Activated T-helper 17 cell treated with anti-CD3 and anti-CD28 coated beads, Interleukin-2, amount 50 U/mL, for 72 hours (primary cell): ENCODE data around the gene ANKS4B. TPM values are rescaled to one million over a fixed set of nuclear protein-coding genes. Genes with fewer than 3 reads are reported as not detected.
"Not testable (repeated sequence)": the region's sequence is repeated elsewhere in the genome, so short reads cannot be mapped to it uniquely, and the experiment has no call there.

Source experiments
- ATAC-seq: fragments of 150-1000 bp; cut with Tn5 transposase; replicated peaks from 2 replicates; pipeline ENCODE4 v1.10.0; 2021; ENCODE audit warnings: mild to moderate bottlenecking, moderate library complexity
- H3K27ac Mint-ChIP-seq: one replicate; pipeline ENCODE4 v1.8.0; 2022; ENCODE audit warnings: mixed read lengths
- H3K27me3 Mint-ChIP-seq: one replicate; pipeline ENCODE4 v1.8.0; 2022; ENCODE audit warnings: mixed read lengths
- H3K36me3 Mint-ChIP-seq: one replicate; pipeline ENCODE4 v1.8.0; 2022; ENCODE audit warnings: low read depth, mild to moderate bottlenecking, mixed read lengths
- H3K4me1 Mint-ChIP-seq: one replicate; pipeline ENCODE4 v1.8.0; 2022; ENCODE audit warnings: mixed read lengths
- H3K4me3 Mint-ChIP-seq: one replicate; pipeline ENCODE4 v1.8.0; 2022; ENCODE audit warnings: mild to moderate bottlenecking, mixed read lengths
- H3K9me3 Mint-ChIP-seq: one replicate; pipeline ENCODE4 v1.8.0; 2022; ENCODE audit warnings: mixed read lengths
- total RNA-seq, 2 donors: library from RNA; stranded (reverse); gene quantifications; one replicate each; pipeline ENCODE4 v1.2.3, GENCODE V29; 2022

ANKS4B gene
- total RNA-seq, 2 donors from 2014 or later: not detected

DNA sequence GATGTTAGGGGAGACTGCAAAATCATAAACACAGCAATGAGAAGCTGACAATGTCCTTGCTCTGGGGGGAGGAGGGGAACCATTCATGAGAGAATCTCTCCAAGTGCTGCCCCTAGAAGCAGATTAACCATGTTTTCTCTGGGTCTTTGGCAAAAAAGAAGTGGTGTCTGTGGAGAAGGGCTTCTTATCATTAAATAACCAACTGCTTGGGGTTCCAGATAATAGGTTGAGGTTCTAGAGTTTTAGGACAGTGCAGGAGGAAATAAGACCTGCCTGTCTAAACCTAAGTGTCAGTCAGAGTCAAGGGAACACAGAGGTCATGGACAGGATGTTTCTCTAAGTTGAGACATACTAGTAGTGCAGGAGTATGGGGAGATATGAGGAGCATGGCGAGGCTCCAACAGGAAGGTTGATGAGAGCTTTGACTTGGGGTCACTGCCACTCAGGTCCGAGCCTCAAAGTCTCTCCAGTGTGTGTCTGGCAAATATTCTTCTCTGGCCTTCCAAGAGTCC is 5.1 kb upstream of the ANKS4B start:
- H3K4me1 Mint-ChIP-seq: peaks cover 5% of the 10 kb centered on the region
- ATAC-seq: no peak
- peaks cover 60% of the 10 kb centered on the region for H3K27me3 Mint-ChIP-seq
- no peak overlapping the region for H3K27ac Mint-ChIP-seq
- no peaks in the 10 kb centered on the region for H3K9me3 Mint-ChIP-seq
- no peaks in the 10 kb centered on the region for H3K36me3 Mint-ChIP-seq
- no peak overlapping the region for H3K4me3 Mint-ChIP-seq

DNA sequence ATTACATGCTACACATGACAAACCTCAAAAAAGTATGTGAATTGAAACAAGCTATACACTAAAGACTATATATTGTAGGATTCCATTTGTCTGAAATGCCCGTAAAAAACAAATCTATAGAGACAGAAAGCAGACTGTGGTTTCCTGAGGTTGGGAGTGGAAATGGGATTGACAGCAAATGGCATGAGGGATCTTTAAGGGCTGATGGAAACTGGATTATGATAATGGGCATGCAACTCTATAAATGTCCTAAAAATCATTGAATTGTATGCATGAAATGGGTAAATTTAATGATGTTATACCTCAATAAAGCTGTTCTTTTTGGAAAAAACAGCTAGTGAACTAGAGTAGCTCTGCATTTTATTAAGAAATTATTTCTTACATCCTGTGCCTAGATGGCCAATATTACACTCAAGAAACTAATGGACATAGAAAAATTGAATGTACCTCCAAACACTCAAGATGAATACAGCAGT is 416 bp upstream of the ANKS4B start:
- Mint-ChIP-seq H3K27me3 (peaks cover 60% of the 10 kb centered on the region), H3K27ac (no peak overlapping the region), H3K36me3 (no peaks in the 10 kb centered on the region), H3K4me3 (no peak overlapping the region), H3K9me3 (no peaks in the 10 kb centered on the region), H3K4me1 (no peaks in the 10 kb centered on the region)
- ATAC-seq: no peak

DNA sequence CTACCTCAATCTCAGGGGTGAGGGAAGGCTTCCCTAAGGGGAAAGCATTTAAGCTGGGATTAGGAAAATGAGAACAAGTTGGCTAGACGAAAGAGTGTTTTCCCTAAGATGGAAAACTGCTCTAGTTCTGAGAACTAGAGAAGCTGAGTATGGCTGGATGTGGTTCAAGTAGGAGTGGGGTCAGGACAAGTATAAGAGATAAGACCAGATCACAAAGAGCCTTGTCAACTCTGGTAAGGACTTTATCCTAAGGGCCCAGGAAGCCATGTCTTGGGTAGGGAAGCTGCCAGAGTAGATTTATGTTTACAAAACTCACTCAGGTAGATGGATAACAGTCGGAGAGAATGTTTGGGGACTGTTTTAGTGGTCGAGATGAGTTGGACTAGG is 1.7 kb downstream of the ANKS4B start:
- ATAC-seq: no peak
- H3K4me1 Mint-ChIP-seq: no peaks in the 10 kb centered on the region
- H3K9me3 Mint-ChIP-seq: no peaks in the 10 kb centered on the region

DNA sequence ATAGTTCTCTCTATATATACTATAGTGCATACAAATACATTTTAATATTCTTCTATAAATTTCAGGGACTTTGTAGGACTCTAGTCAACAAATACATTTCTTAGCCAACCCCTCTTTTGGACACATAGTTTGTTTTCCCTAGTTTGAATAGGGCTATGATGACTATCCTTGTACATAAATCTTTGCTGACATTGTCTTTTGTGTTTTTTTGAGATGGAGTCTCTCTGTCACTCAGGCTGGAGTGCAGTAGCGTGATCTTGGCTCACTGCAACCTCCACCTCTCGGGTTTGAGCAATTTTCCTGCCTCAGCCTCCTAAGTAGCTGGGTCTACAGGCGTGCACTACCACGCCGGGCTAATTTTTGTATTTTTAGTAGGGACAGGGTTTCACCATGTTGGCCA is 3.3 kb downstream of the ANKS4B start:
- no peaks in the 10 kb centered on the region for H3K4me1 Mint-ChIP-seq
- peaks cover 35% of the 10 kb centered on the region for H3K27me3 Mint-ChIP-seq
- no peak for ATAC-seq
- H3K27ac Mint-ChIP-seq: no peak overlapping the region
- H3K36me3 Mint-ChIP-seq: no peaks in the 10 kb centered on the region
- no peak overlapping the region for H3K4me3 Mint-ChIP-seq
- H3K9me3 Mint-ChIP-seq: no peaks in the 10 kb centered on the region

More for the DNA sequence above, 1.7 kb downstream of the ANKS4B start:
- H3K4me3 Mint-ChIP-seq: no peak overlapping the region
- H3K27ac Mint-ChIP-seq: no peak overlapping the region
- H3K27me3 Mint-ChIP-seq: peaks cover 44% of the 10 kb centered on the region
- no peaks in the 10 kb centered on the region for H3K36me3 Mint-ChIP-seq

DNA sequence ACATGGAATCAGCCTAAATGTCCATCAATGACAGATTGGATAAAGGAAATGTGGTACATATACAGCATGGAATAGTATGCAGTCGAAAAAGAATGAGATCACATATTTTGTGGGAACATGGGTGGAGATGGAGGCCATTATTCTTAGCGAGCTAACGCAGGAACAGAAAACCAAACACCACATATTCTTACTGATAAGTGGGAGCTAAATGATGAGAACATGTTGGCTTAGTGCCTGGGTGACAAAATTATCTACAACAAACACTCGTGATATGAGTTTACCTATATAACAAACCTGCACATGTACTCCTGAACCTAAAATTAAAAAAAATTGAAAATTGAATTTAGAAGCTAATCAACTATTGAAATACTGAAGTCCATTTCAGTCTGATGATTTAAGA is 6.1 kb downstream of the ANKS4B start:
- no peak overlapping the region for H3K4me3 Mint-ChIP-seq
- H3K36me3 Mint-ChIP-seq: no peaks in the 10 kb centered on the region
- no peak for ATAC-seq
- no peaks in the 10 kb centered on the region for H3K4me1 Mint-ChIP-seq
- peaks cover 14% of the 10 kb centered on the region for H3K27me3 Mint-ChIP-seq
- H3K9me3 Mint-ChIP-seq: no peaks in the 10 kb centered on the region
- H3K27ac Mint-ChIP-seq: no peak overlapping the region

DNA sequence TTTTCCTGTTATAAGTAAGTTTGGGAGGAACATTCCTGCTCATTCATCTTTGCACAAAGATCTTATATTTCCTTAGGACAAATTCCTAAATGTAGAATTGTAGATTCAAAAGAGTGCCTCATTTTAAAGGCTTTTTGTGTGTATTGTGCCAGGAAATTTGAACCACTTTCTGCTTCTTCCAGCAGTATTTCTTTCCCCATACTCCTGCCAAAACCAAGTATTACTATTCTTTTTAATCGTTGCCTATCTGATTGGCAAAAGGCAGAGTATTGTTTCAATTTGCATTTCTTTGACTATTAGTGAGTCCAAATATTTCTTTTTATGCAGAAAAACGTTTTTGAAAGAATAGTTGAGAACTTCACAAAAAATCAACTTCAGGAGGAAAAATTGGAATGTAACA is 9.3 kb downstream of the ANKS4B start:
- Mint-ChIP-seq H3K36me3 (no peaks in the 10 kb centered on the region), H3K27me3 (peaks cover 10% of the 10 kb centered on the region), H3K27ac (no peak overlapping the region), H3K4me3 (no peak overlapping the region), H3K4me1 (no peaks in the 10 kb centered on the region), H3K9me3 (no peaks in the 10 kb centered on the region)
- ATAC-seq: no peak

DNA sequence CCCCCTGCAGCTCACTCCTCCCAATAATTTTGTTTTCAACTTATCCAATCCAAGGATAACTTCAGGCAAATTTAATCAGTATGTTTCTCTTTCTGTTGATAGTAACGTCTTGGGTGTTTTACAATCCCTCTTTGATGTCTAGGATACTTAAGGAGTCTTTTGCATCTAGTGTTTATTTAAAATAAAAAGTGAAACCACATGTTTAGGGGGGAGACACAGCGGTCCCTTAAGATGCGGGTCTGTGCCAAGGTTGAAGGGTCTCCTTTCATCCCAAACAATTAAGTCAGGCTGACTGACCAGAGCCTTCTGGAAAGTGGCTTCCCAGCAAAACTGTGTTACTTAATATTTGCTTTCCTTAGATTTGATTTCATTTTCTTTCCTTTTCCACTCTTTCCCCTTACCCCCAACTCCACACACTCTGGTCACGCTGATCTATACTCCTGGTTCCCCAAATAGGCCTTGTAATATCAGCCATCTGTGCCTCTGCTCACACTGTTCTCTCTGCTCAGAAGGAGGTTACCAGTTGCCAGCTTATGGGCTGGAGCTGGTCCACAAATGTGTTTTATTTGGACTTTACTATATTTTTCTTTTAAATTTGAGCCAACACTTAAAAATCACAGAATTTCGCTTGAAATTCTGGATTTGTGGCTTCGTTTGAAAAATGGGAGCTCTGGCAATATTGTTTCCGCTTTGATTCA is 11.2 kb downstream of the ANKS4B start:
- ATAC-seq: no peak
- no peaks in the 10 kb centered on the region for H3K36me3 Mint-ChIP-seq
- no peak overlapping the region for H3K27ac Mint-ChIP-seq
- peaks cover 13% of the 10 kb centered on the region for H3K27me3 Mint-ChIP-seq
- H3K9me3 Mint-ChIP-seq: no peaks in the 10 kb centered on the region
- H3K4me1 Mint-ChIP-seq: no peaks in the 10 kb centered on the region
- no peak overlapping the region for H3K4me3 Mint-ChIP-seq

DNA sequence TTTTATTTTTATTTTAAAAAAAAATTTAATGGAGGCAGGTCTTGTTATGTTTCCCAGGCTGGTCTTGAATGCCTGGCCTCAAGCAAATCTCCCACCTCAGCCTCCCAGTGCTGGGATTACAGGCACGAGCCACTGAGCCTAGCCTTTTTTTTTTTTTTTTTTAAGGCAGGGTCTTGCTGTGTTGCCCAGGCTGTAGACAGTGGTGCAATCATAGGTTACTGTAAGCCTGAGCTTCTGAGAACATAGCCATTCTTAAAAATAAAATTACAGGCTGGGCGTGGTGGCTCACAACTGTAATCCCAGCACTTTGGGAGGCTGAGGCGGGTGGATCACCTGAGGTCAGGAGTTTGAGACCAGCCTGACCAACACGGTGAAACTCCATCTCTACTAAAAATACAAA is 14.7 kb downstream of the ANKS4B start:
- not testable (repeated sequence) for H3K4me1 Mint-ChIP-seq, H3K4me3 Mint-ChIP-seq
- peaks cover 23% of the 10 kb centered on the region for H3K27me3 Mint-ChIP-seq

DNA sequence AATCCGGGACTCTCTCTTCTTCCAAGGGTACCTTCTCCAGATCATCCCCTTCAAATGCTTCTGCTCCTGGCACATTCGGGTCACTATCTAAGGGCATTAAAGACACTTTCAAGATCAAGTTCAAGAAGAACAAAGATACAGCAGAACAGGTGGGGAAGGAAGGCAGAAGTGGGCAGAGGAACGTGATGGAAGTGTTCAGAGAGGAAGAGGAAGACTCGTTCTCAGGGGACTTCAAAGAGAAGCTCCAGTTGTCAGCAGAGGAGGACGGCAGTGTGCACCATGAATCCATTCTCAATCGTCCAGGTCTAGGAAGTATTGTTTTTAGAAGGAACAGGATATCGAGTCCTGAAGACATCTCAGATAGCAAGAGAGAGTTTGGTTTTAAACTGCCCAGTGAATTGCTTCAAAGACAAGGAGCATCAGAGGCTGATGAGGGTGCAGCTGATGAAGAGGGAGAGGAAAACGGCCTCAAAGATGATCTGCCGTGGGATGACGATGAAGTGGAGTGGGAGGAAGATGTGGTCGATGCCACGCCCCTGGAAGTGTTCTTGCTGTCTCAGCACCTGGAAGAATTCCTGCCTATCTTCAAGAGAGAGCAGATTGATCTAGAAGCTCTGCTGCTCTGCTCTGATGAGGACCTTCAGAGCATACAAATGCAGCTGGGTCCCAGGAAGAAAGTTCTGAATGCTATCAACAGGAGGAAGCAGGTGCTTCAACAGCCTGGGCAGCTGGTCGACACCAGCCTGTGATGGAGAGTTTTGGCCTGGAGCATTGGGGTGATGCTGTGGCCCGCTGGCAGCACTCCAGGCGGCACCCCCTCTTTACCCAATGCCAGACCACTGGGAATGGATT is 16.8 kb downstream of the ANKS4B start:
- peaks cover 25% of the 10 kb centered on the region for H3K27me3 Mint-ChIP-seq
- H3K36me3 Mint-ChIP-seq: no peaks in the 10 kb centered on the region
- no peaks in the 10 kb centered on the region for H3K4me1 Mint-ChIP-seq
- ATAC-seq: no peak
- H3K4me3 Mint-ChIP-seq: no peak overlapping the region
- no peaks in the 10 kb centered on the region for H3K9me3 Mint-ChIP-seq
- no peak overlapping the region for H3K27ac Mint-ChIP-seq

More for the DNA sequence above, 14.7 kb downstream of the ANKS4B start:
- H3K27ac Mint-ChIP-seq, H3K36me3 Mint-ChIP-seq, H3K9me3 Mint-ChIP-seq, ATAC-seq: not testable (repeated sequence)

DNA sequence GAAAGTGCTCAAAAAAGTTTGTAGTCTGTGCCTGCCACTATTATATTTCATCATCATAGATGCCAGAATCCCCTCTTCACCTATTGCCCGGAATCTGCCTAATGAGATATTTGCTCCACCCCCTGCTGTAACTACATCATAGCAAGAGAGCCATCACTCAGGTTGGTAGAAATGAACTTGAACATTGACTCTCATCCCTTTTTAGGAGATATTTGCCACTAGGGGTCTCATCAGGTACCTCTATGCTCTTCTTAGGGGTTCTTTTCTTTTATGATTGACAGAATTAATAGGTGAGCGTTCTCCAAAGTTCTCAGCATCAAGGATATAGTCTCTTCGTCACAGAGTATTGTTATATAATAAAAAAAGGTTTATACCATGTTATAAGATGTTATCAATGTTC is 20.0 kb downstream of the ANKS4B start:
- no peaks in the 10 kb centered on the region for H3K36me3 Mint-ChIP-seq
- H3K4me1 Mint-ChIP-seq: no peaks in the 10 kb centered on the region
- peaks cover 30% of the 10 kb centered on the region for H3K27me3 Mint-ChIP-seq
- ATAC-seq: no peak
- H3K4me3 Mint-ChIP-seq: no peak overlapping the region
- no peak overlapping the region for H3K27ac Mint-ChIP-seq
- no peaks in the 10 kb centered on the region for H3K9me3 Mint-ChIP-seq

DNA sequence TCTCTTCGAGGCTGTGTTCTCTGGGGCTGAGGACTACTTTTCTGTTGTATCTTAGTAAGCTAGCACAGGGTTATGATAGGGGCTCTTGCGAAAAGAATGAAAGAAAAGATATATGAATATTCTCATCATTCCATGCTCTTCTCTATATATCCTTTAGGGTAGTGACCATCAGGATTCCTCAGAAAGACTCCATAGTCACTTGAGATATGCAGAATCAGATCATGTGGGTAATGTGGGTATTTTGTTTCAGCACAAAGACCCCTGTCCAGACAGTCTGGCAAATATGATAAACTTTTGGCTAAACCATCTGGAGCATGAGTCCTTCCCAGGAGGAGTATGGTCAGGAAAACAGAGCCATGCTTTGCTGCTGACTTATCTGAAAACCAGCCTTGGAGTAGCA is 23.1 kb downstream of the ANKS4B start:
- no peak overlapping the region for H3K4me3 Mint-ChIP-seq
- H3K27ac Mint-ChIP-seq: no peak overlapping the region
- peaks cover 13% of the 10 kb centered on the region for H3K27me3 Mint-ChIP-seq
- H3K4me1 Mint-ChIP-seq: no peaks in the 10 kb centered on the region
- ATAC-seq: no peak
- no peaks in the 10 kb centered on the region for H3K9me3 Mint-ChIP-seq
- no peaks in the 10 kb centered on the region for H3K36me3 Mint-ChIP-seq

DNA sequence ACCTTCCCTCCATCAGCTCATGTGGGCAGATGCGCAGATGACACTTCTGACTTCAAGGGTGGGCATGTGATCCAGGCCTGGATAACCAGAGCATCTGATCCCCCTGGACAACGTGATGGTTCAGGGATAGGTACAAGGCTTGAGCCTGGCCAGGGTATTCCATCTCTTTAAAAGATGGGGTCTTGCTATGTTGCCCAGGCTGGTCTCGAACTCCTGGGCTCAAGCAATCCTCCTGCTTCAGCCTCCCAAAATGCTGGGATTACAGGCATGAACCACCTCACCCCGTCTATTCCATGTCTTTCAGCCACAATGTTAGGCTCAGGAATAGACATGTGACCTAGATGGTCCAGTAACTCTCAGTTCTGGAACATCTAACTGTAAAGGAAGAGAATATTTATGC is 23.8 kb downstream of the ANKS4B start:
- H3K4me3 Mint-ChIP-seq: no peak overlapping the region
- H3K27ac Mint-ChIP-seq: no peak overlapping the region
- H3K36me3 Mint-ChIP-seq: no peaks in the 10 kb centered on the region
- H3K27me3 Mint-ChIP-seq: peaks cover 13% of the 10 kb centered on the region
- no peak for ATAC-seq
- H3K4me1 Mint-ChIP-seq: no peaks in the 10 kb centered on the region
- no peaks in the 10 kb centered on the region for H3K9me3 Mint-ChIP-seq

DNA sequence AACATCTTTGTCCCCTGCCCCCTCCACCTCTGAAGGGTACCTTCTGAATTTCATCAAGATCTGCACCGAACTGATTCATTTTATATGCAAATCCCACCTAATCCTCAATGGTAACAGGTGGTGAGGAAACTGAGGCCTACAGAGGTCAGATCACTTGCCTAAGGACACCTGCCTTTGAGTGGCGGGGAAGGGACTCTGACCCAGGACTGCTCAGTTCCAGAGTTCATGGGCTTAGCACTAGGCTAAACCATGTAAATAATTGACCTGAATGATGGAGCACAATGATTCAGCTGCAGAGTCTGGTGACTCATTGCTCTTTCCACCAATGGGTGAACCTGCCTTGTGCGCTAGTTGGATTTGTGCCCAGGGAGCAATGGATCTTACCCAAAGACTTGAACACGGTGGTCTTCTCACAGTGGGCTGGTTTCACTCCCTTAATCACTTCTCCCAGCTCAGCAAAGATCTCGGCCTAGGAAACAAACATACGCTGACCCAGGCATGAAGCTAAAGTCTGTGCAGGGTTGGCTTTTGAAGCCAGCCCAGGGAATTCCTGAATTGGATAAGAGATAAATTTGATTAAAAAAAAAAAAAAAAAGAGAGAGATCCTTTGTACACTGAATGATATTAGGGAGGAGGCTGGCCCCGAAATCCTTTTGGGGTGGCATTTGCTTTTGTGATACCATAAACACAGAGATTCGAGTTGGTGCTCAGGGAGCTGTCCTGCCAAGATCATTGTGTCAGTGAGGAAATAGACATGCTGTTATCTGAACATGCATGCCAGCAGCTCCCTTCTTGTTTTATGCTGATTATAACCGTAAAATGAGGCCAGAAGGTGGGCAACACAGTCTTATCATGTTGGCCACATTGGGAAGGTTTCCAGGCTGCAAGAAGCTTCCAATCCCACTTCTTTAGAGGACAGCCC is 27.6 kb downstream of the ANKS4B start:
- H3K27ac Mint-ChIP-seq: no peak overlapping the region
- H3K4me1 Mint-ChIP-seq: no peaks in the 10 kb centered on the region
- no peaks in the 10 kb centered on the region for H3K9me3 Mint-ChIP-seq
- ATAC-seq: no peak
- no peak overlapping the region for H3K4me3 Mint-ChIP-seq
- H3K27me3 Mint-ChIP-seq: peaks cover 6% of the 10 kb centered on the region
- no peaks in the 10 kb centered on the region for H3K36me3 Mint-ChIP-seq
